Measurements from ENCODE around the gene DOCK3.
"Not testable (repeated sequence)": the region's sequence is repeated elsewhere in the genome, so short reads cannot be mapped to it uniquely, and the experiment has no call there.

The DOCK3 gene

GRCh38 chr3:50688602-50689001, 13.9 kb downstream of the DOCK3 start:
- not testable (repeated sequence) for ATAC-seq, H3K9me3 Mint-ChIP-seq, H3K4me1 Mint-ChIP-seq, H3K27ac Mint-ChIP-seq, H3K36me3 Mint-ChIP-seq, H3K4me3 Mint-ChIP-seq
- H3K27me3 Mint-ChIP-seq = peaks cover 16% of the 10 kb centered on the region

GRCh38 chr3:50689558-50689957, 14.8 kb downstream of the DOCK3 start:
- Mint-ChIP-seq H3K4me1 (no peaks in the 10 kb centered on the region), H3K4me3 (no peak overlapping the region), H3K27ac (no peak overlapping the region), H3K9me3 (no peaks in the 10 kb centered on the region), H3K36me3 (no peaks in the 10 kb centered on the region), H3K27me3 (peaks cover 16% of the 10 kb centered on the region)
- no peak for ATAC-seq

DNA sequence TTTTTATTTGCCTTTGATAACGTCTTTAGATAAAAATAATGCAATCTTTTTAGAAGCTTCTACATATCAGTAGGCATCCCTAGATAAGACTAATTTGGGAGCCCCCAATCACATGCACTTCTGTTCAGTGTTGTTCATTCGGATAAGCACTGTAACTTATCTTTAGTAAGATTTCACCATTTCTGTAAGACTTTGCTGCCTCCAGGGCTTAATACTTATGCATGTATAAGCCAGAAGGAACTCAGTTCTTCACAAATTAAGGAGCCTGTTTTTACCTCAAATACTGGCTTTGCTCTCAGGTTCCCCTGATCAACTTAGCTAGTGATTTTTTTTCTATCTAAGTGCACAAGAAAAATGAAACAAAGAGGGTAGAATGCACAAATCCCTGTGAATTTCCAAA, 20.3 kb downstream of the DOCK3 start:
- ATAC-seq = no peak
- Mint-ChIP-seq H3K27ac (no peak overlapping the region), H3K4me3 (no peak overlapping the region), H3K4me1 (no peaks in the 10 kb centered on the region), H3K27me3 (no peaks in the 10 kb centered on the region), H3K9me3 (peaks cover 12% of the 10 kb centered on the region), H3K36me3 (peaks cover 6% of the 10 kb centered on the region)

- Mint-ChIP-seq H3K4me1 (no peaks in the 10 kb centered on the region), H3K36me3 (peaks cover 6% of the 10 kb centered on the region), H3K27ac (no peak overlapping the region), H3K27me3 (peaks cover 3% of the 10 kb centered on the region), H3K4me3 (no peak overlapping the region), H3K9me3 (peaks cover 12% of the 10 kb centered on the region)
- ATAC-seq = no peak
Observed at GRCh38 chr3:50696276-50696675, 21.5 kb downstream of the DOCK3 start.

- Mint-ChIP-seq H3K27me3 (peaks cover 23% of the 10 kb centered on the region), H3K4me3 (no peak overlapping the region), H3K36me3 (peaks cover 6% of the 10 kb centered on the region), H3K9me3 (peaks cover 21% of the 10 kb centered on the region), H3K27ac (no peak overlapping the region), H3K4me1 (no peaks in the 10 kb centered on the region)
- ATAC-seq = no peak
Observed at GRCh38 chr3:50698269-50698668, 23.5 kb downstream of the DOCK3 start.

GRCh38 chr3:50708620-50709019, 33.9 kb downstream of the DOCK3 start:
- no peak overlapping the region for H3K4me3 Mint-ChIP-seq
- H3K9me3 Mint-ChIP-seq = peaks cover 2% of the 10 kb centered on the region
- H3K36me3 Mint-ChIP-seq = no peaks in the 10 kb centered on the region
- H3K27ac Mint-ChIP-seq = no peak overlapping the region
- no peaks in the 10 kb centered on the region for H3K4me1 Mint-ChIP-seq
- no peak for ATAC-seq
- H3K27me3 Mint-ChIP-seq = peaks cover 66% of the 10 kb centered on the region

DNA sequence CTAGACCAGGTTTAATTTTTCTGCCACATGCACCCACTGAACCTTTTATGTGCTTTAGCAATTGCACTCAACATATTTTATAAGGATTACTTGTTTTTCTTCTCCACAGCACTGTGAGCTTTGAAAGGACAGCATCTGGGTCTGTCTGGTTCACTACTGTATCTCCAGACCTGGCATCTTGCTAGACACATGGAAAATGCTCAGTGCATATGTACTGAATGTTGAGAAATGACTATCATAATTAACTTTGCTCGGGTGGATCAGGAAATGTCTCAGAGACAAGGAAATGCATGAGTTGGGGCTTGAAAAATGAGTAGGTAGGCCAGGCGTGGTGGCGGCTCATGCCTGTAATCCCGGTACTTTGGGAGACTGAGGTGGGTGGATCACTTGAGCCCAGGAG, 40.2 kb downstream of the DOCK3 start:
- Mint-ChIP-seq H3K36me3 (no peaks in the 10 kb centered on the region), H3K4me1 (no peaks in the 10 kb centered on the region), H3K27me3 (peaks cover 34% of the 10 kb centered on the region), H3K27ac (no peak overlapping the region), H3K4me3 (no peak overlapping the region), H3K9me3 (no peaks in the 10 kb centered on the region)
- ATAC-seq = no peak

- Mint-ChIP-seq H3K27me3 (peaks cover 67% of the 10 kb centered on the region), H3K4me3 (no peak overlapping the region), H3K36me3 (peaks cover 14% of the 10 kb centered on the region), H3K27ac (no peak overlapping the region), H3K9me3 (peaks cover 2% of the 10 kb centered on the region), H3K4me1 (no peaks in the 10 kb centered on the region)
- ATAC-seq = no peak
Observed at GRCh38 chr3:50724831-50725230, 50.1 kb downstream of the DOCK3 start.

- no peak for ATAC-seq
- H3K36me3 Mint-ChIP-seq = no peaks in the 10 kb centered on the region
- no peak overlapping the region for H3K27ac Mint-ChIP-seq
Observed at GRCh38 chr3:50734985-50735384, 60.3 kb downstream of the DOCK3 start.

GRCh38 chr3:50737193-50737905, 62.6 kb downstream of the DOCK3 start:
- Mint-ChIP-seq H3K9me3 (peaks cover 5% of the 10 kb centered on the region), H3K4me3 (no peak overlapping the region), H3K27ac (no peak overlapping the region), H3K36me3 (no peaks in the 10 kb centered on the region), H3K27me3 (no peaks in the 10 kb centered on the region), H3K4me1 (no peaks in the 10 kb centered on the region)
- ATAC-seq = no peak

More at GRCh38 chr3:50734985-50735384, 60.3 kb downstream of the DOCK3 start:
- peaks cover 5% of the 10 kb centered on the region for H3K9me3 Mint-ChIP-seq
- no peak overlapping the region for H3K4me3 Mint-ChIP-seq
- no peaks in the 10 kb centered on the region for H3K27me3 Mint-ChIP-seq
- H3K4me1 Mint-ChIP-seq = no peaks in the 10 kb centered on the region

DNA sequence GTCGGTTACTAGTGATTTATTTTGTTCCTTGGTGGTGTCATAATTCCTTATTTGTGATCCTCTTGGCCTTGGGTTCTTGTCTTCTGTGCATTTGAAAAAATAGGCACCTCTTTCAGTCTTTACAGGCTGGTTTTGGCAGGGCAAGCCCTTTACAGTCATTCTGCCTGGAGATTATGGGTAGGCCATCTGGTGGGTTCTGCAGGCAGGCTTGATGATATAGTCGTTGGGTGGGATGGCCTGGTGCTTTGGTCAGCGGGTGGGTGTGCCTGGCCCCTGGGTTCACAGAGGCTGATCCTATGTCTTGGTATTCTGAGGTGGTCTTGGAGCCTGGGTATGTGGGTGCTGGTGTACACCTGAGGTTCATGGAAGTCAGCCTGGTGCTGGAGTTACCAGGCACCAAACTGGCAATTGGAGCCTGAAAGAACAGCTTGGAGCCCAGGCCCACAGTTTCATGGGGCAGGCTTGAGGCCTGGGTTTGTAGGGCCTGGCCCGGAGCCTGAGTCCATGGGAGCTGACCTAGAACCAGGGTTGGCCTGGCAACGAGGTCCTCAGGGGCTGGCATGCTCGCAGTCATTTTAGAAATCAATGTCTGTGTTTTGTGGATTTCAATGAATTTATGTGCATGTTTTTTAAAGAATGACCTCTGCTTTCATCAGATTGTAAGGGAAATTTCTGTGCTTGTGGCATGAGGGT, 63.3 kb downstream of the DOCK3 start:
- no peak overlapping the region for H3K4me3 Mint-ChIP-seq
- ATAC-seq = no peak
- peaks cover 5% of the 10 kb centered on the region for H3K9me3 Mint-ChIP-seq
- H3K27me3 Mint-ChIP-seq = no peaks in the 10 kb centered on the region
- no peaks in the 10 kb centered on the region for H3K36me3 Mint-ChIP-seq
- no peaks in the 10 kb centered on the region for H3K4me1 Mint-ChIP-seq
- no peak overlapping the region for H3K27ac Mint-ChIP-seq

DNA sequence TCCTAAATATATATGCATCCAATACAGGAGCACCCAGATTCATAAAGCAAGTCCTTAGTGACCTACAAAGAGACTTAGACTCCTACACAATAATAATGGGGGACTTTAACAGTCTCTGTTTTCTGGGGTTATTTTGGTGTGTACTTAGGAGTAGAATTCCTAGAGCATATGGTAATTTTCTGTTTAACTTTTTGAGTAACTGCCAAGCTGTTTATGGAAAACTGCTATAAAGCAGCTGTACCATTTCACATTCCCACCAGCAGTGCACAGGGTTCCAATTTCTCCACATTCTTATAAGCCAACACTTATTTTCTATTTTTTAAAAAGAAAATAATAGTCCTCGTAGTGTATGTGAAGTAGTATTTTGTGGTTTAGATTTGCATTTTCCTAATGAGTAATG, 68.9 kb downstream of the DOCK3 start:
- H3K27ac Mint-ChIP-seq = no peak overlapping the region

GRCh38 chr3:50749822-50750221, 75.1 kb downstream of the DOCK3 start:
- no peaks in the 10 kb centered on the region for H3K36me3 Mint-ChIP-seq
- no peak overlapping the region for H3K27ac Mint-ChIP-seq
- no peaks in the 10 kb centered on the region for H3K4me1 Mint-ChIP-seq
- no peak for ATAC-seq
- peaks cover 12% of the 10 kb centered on the region for H3K27me3 Mint-ChIP-seq
- no peak overlapping the region for H3K4me3 Mint-ChIP-seq
- no peaks in the 10 kb centered on the region for H3K9me3 Mint-ChIP-seq

More for the DNA sequence above, 68.9 kb downstream of the DOCK3 start:
- ATAC-seq = no peak
- Mint-ChIP-seq H3K4me1 (no peaks in the 10 kb centered on the region), H3K9me3 (no peaks in the 10 kb centered on the region), H3K36me3 (no peaks in the 10 kb centered on the region), H3K4me3 (no peak overlapping the region), H3K27me3 (peaks cover 12% of the 10 kb centered on the region)

DNA sequence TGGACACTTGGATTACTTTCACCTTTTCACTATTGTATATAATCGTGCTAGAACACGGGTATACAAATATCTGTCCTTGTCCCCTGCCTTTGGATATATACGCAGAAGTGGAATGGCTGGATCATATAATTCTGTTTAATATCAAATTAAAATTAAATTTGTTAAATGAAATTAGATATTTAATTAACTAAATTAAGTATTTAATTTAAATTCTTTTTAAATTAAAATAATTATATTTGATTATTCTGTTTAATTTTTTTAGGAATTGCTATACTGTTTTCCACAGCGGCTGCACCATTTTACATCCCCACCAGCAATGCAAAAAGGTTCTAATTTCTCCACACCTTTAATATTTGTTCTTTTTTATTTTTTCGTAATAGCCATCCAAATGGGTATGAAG, 84.3 kb downstream of the DOCK3 start:
- Mint-ChIP-seq H3K4me3 (no peak overlapping the region), H3K27me3 (no peaks in the 10 kb centered on the region), H3K9me3 (no peaks in the 10 kb centered on the region), H3K27ac (no peak overlapping the region), H3K36me3 (no peaks in the 10 kb centered on the region), H3K4me1 (no peaks in the 10 kb centered on the region)
- ATAC-seq = no peak

DNA sequence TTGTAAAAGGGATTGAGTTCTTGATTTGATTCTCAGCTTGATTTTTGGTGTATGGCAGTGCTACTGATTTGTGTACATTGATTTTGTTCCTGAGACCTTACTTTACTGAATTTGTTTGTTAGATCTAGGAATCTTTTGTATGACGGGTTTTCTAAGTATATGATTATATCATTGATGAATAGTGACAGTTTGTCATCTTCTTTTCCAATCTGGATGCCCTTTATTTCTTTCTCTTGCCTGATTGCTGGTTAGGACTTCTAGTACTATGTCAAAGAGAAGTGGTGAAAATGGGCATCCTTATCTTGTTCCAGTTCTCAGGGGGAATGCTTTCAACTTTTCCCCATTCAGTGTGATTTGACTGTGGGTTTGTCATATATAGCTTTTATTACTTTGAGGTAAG, 103.0 kb downstream of the DOCK3 start:
- no peak for ATAC-seq
- peaks cover 24% of the 10 kb centered on the region for H3K27me3 Mint-ChIP-seq
- no peak overlapping the region for H3K27ac Mint-ChIP-seq
- H3K9me3 Mint-ChIP-seq = peaks cover 16% of the 10 kb centered on the region
- H3K4me1 Mint-ChIP-seq = no peaks in the 10 kb centered on the region
- no peaks in the 10 kb centered on the region for H3K36me3 Mint-ChIP-seq
- no peak overlapping the region for H3K4me3 Mint-ChIP-seq

- not testable (repeated sequence) for H3K4me1 Mint-ChIP-seq
Observed at GRCh38 chr3:50781766-50782165, 107.0 kb downstream of the DOCK3 start.

More at GRCh38 chr3:50781766-50782165, 107.0 kb downstream of the DOCK3 start:
- not testable (repeated sequence) for H3K27ac Mint-ChIP-seq, ATAC-seq, H3K36me3 Mint-ChIP-seq, H3K4me3 Mint-ChIP-seq
- H3K27me3 Mint-ChIP-seq = peaks cover 23% of the 10 kb centered on the region
- H3K9me3 Mint-ChIP-seq = peaks cover 29% of the 10 kb centered on the region

Data from stimulated activated memory B cell treated with anti-CD40 and anti-IgM and Interleukin-4, amounts not matched to agents 10 μg/mL and 1 μg/mL and 100 μg/mL, for 72 hours (primary cell).